GM19463 (cell line): ENCODE measurements around the gene GMDS.

Experiments
- ATAC-seq: cut with Tn5 transposase; IDR thresholded peaks from one replicate; pipeline ENCODE4 v1.9.1; 2021; ENCODE audit warnings: mild to moderate bottlenecking, moderate library complexity; ENCODE audit not compliant: unreplicated experiment

GMDS gene

DNA sequence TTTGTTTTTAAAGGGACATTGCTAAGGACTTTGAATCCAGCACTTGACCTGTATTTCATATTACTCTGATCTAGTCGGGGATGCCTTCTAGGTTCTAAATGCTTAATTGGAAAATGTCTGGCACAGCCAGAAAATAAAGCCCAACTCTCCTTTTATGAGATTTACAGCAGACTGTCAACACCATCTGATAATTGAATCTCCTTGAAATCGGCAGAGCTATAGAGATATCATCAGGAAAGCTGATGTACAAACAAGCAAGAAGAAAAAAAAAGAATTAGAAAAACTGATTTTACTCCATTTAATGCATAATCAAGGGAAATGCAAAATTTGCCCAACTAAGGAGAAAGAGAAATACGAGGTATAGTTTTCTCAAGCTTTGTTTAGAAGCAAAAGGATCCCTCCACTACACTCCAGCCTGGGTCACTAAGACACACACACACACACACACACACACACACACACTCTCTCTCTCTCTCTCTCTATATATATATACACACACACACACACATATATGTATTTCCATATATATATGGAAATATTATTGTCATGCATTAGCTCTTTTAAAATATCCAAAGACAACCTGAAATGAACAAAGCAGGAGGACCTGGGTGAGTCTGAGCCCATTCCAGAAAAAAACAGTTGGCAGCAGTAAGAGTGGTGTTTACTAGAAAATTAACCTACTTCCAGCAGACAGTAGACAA lies 645.2 kb downstream of the GMDS start:
- ATAC-seq: no peak

DNA sequence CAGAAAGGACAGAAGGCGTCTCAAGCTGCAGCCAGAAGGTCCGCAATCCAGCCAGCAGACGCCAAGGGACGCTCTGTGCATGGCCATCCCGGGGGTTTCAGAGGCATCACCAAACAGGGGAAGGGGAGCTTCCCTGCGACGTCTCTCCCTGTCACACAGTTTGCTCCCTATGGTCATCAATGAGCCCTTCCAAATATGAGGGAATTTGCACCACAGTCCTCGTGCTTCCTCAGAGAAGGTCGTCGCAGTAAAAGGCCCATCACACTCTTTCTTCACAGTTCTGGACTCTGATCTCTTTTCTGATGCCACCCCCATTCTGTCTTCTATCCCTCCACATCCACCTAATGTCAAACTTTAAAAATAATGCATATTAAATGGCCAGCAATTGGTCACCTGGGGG lies 645.9 kb downstream of the GMDS start:
- no peak for ATAC-seq

DNA sequence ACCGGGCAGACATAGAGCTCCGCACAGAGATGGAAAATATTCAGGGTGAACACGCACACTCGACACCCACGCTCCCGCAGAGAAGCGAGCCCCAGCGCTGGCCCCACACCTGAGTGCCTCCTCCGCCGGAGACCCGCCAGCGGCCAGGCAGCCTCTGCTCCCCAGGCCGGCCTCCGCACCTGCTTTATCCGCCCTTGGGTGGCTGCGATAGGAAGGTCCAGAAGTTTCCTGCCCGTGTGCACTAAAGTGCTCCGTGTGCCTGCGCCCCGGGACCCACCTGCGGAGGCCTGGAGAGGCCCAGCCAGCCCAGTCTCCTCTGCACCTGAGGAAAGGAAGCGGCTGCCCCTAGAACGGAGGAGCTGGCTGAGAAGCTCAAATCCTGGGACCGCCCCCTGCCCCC lies 646.5 kb downstream of the GMDS start:
- no peak for ATAC-seq

DNA sequence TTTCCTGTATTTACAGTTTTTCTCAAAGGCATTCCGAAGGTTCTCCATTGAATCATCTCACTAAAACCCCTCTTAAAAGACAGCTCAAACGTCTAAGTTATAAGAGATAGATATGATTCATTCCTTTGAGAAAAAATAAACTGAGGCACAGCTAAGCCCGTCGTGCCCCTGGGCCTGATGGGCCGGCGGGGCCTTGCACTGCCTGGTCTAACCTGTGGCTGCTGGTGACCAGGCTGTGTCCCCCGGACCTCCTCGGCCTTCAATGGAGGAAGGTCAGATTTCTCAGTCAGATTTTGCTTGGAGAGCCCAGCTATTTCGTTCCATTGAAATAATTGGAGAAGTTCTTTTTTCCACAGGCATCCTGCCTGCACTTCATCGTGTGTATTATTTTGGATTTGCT lies 647.0 kb downstream of the GMDS start:
- ATAC-seq: no peak

DNA sequence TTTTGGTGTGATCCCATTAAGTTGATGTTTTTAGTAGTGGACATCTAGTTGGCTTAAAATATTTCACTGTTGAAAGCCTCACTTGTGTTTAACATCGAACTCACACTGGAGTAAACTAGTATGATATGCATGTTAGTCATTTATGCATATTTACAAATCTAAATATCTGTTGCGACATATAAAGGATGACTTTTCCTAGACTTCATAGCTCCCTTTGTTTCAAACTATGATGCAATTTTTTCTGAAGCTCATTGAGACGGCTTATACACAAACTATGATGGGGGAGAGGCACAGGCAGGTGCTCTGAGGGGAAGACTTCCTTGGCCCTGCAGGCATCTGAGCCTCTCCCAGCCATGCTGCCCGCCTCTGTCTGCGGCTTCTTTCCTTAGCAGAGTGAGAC lies 647.5 kb downstream of the GMDS start:
- no peak for ATAC-seq

DNA sequence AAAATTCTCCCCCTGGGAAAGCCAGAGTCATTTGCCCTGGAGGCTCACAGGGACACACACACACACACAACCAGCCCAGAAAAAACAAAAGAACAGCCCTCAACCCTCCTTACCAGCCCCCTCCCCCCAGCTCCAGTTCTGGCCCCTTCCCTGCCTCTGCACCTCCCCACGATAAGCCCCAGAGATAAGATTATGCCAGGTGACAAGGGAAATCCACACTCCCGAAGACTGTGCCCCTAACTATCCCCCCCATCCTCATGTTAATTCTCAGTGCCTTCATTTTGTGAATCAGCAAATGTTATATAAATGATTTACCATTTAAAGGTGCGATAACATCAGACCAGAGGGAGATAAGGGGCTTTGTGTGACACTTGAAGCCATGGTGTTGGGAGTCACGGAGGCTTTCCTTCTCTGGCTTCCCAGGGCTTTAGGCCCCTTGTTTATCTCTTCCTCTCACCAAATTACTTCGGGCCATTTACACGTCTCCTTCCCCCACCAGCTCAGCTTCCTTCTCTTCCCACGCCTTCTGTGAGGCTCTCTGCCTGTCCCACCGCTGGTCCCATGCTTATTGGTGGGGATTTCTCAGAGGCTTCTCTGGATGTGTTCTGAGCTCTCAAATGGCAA lies 648.2 kb downstream of the GMDS start:
- no peak for ATAC-seq

GRCh38 chr6:1596088-1596852 lies 649.1 kb downstream of the GMDS start:
- peak; percentile 67 for ATAC-seq

DNA sequence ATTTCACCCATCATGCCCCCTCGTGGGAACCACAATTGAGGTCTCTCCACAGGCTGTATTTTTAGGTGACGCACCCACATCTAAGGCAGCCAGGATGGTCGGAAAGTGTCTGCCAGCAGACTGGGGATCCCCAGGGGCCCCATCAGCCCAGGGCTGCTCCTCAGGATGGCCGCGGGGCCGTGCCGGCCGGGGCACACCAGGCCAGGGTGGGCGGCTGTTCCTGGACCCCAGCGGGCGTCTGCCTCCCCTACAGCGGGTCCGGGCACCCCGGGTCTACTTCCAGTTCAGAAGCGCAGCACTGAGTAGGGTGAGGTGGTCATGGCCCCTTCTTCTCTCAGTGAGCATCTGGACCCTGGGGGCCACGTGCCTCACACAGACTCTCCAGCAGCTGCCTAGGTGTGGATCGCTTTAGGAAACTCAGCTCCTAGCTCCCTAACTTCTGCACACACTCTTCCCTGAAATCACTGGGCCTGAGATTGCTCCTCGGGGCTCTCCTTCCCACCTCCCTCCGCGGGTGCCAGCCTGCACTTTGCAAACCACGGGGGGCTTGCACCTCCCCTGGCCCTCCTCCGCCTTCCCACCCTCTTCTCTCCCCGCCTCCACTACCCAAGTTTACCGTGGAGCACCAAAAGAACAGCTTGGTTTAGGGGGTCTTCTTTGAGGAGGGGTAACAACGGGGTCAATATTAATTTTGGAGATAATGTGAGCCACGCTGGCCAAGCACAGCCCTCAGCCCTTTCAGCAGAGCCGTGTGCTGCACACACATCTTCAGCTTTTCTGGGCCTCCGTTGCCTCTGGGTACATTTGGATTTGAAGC lies 649.9 kb downstream of the GMDS start:
- no peak for ATAC-seq

DNA sequence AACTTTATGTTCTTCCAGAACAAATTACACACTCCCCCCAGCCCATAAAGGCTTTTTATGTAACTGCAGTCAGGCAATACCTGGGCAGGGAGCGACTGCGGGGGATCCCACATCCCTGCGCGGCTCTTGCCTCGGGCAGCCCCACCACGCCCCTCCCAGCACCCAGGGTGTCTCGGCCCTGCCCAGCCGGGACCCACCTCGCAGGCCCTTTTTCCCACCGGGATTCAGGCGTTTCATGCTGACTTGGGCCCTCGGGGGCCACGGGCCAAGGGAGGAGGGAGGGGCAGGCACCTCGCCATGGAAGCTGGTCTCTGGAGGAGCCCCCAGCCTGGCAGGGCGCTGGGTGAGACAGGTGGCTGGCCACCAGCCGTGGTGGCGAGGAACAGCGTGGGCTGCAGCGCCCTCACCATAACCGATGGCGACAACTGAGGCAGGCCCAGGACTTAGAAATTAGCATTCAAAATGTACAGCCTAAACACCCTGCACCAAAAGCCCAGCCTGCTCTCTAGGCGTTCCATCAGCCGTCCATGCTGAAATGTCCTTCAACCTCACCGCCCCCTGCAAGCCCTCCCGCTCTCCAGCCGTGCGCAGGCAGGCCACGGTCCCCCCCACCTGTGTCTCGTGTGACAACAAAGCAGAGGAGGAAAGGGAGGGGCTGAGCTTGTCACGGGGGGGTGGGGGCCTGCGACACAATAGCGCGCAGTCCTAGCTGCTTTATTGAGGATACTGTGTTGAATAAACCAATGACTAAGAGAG lies 650.8 kb downstream of the GMDS start:
- ATAC-seq: no peak

DNA sequence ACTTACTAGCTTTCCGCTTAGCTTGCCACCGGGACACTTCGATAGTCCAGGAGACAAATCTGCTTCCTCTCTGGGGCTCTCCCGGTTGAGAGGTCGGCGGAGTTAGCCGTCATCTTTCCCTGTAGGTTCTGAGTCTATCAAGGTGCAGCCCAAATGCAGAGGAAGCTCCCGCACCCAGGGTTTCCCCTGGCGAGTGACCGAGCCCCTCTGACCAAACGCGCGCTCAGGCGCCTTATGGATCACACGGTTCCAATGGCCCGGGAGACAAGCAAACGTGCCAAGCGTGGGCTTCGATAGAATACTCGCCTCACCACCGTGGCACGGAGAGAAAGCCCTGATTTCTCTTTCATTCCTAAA lies 651.5 kb downstream of the GMDS start:
- no peak for ATAC-seq

GRCh38 chr6:1593286-1593957 lies 652.0 kb downstream of the GMDS start:
- no peak for ATAC-seq

DNA sequence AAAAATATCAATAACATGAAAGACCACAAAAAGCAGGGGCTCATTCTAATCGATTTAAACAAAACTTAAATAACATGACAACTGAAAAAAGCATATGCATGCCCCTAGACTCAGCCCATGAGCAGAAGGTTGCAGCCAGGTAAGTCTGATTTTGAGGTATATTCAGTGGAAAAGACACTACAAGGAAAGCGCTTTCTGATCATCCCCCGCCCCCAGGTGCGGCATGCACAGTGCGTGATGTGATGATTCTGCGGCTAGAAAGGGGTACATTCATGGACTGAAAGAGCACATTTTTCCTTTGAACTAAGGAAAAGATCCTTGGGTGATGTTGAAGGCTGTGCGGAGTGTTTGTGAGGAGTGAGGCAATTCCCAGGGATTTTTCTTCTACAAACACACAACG lies 652.6 kb downstream of the GMDS start:
- ATAC-seq: no peak

DNA sequence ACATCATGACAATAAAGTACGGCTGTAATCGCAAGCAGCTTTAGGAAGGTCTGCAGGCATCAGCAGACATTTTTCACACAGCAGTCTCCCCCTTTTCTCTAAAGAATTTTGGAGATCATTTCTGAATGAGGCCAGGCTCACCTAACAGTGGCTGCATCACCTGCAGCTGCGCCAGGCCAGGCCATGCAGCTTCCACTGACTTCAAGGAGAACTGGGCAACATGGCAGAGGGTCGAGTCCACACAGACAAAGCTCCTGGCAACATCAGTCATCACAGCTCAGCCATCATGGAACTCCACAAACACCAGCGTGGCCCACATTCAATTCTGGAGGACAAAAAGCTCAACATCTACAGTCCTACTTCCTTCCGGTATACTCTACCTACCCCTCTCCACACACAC lies 653.5 kb downstream of the GMDS start:
- ATAC-seq: no peak

DNA sequence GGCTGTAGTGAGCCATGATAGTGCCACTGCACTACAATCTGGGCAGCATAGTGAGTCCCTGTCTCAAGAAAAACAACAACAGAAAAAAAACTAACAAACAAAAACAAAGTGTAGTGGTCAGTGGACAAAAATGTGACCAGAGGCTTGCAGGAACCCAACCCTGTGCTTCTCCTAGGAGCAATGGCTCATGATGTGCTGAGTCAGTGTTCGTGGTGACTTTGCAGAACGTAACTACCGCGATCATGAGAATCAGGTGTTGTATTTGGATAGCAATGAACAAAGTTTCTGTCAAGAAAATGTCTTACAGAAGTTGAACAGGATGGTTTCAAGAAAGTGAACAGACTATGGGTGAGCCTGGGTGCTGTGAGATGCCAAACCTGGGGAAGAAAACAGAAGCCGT lies 654.2 kb downstream of the GMDS start:
- ATAC-seq: no peak

- no peak for ATAC-seq
Observed at GRCh38 chr6:1590580-1590979, 654.8 kb downstream of the GMDS start.

DNA sequence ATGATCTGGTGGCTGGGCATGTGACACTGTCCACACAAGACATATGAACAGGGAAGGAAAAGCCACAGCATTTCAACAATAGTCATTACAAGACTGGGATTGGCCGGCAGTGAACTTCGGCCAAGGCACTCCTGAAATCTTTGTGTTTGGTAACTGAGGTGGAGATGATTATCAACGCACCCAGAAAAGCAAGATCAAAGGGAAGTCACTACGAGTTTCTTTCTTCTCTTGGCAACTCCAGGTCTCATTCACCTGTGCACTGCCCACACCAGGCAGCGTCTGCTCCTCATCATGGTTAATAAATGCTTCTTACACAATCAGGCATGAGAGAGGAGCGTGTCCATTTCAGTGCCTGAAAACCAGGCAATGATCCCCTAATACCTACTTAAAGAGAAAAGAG lies 656.2 kb downstream of the GMDS start:
- no peak for ATAC-seq

- ATAC-seq: no peak
Observed at GRCh38 chr6:1587977-1588376, 657.4 kb downstream of the GMDS start.

DNA sequence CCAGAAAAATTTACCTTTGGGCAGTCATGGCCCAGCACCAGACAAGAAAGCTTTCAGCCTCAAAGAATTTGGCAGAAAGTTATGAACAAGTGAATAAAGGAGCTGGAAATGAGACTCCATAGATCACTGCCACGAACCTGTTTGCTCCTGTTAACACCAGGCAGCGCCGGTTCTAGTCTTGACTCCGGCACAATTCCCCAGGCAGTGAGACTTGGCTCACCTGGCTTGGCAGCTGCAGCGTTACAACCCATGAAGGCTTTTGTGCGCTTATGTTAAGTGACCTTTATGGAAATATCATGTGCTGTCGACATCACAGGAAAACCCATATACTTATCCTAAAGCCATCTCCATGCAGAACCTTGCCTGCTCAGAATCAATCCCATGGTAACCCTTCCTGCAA lies 657.9 kb downstream of the GMDS start:
- ATAC-seq: no peak

GRCh38 chr6:1586861-1587450 lies 658.4 kb downstream of the GMDS start:
- no peak for ATAC-seq

- no peak for ATAC-seq
Observed at GRCh38 chr6:1586256-1586655, 659.1 kb downstream of the GMDS start.
